PC-9 (cell line): ENCODE data around the gene MVB12B. TPM values are rescaled to one million over a fixed set of nuclear protein-coding genes. Genes with fewer than 3 reads are reported as not detected.

ENCODE experiments used
- BruUV-seq: library from RNA; stranded (reverse); fragments of 400-500 nt; replicated peaks from 2 replicates; lab custom pipeline; 2021; lab: Mats Ljungman, UMichigan
- CTCF ChIA-PET: fragments of 300-600 bp; sonication (Branson Sonifier 250); formaldehyde crosslinking; loops from one replicate; lab custom pipeline; 2022; ENCODE audit warnings: antibody characterized with exemption; lab: Charles Lee
- POLR2A ChIA-PET: fragments of 300-600 bp; sonication (Branson Sonifier 250); formaldehyde crosslinking; loops from one replicate; lab custom pipeline; 2022; ENCODE audit warnings: antibody characterized with exemption; ENCODE audit not compliant: unreplicated experiment; lab: Charles Lee
- DNase-seq, 2 experiments: peaks; one replicate each; pipeline versions ENCODE4 v3.0.0 to v3.0.0-alpha.2; 2015 to 2022; ENCODE audit warnings: mixed read lengths in 1 of 2
- H2AFZ ChIP-seq: fragments of 200-600 bp; sonication (generic); 2 replicates; pipeline ENCODE4 v1.8.1; 2017; ENCODE audit warnings: antibody characterized with exemption
- H3F3A ChIP-seq: fragments of 200-600 bp; sonication (generic); 2 replicates; pipeline ENCODE4 v1.8.1; 2017; ENCODE audit warnings: antibody characterized with exemption, mild to moderate bottlenecking, low read depth; ENCODE audit not compliant: insufficient read depth
- H3K27ac ChIP-seq: fragments of 200-600 bp; sonication (generic); 2 replicates; pipeline ENCODE4 v1.6.1; 2016; ENCODE audit warnings: mixed run types
- H3K27me3 ChIP-seq: fragments of 200-600 bp; sonication (generic); 2 replicates; pipeline ENCODE4 v1.6.1; 2016; ENCODE audit warnings: low read depth, mixed run types; ENCODE audit not compliant: insufficient read depth
- H3K36me3 ChIP-seq: fragments of 200-600 bp; sonication (generic); 2 replicates; pipeline ENCODE4 v1.6.1; 2016; ENCODE audit warnings: low read depth, mixed run types
- H3K4me1 ChIP-seq: fragments of 200-600 bp; sonication (generic); replicated peaks from 2 replicates; pipeline ENCODE4 v1.6.1; 2016; ENCODE audit warnings: mixed run types; ENCODE audit not compliant: insufficient read depth
- H3K4me2 ChIP-seq: fragments of 200-600 bp; sonication (generic); 2 replicates; pipeline ENCODE4 v1.6.1; 2017; ENCODE audit warnings: mixed run types
- H3K4me3 ChIP-seq: fragments of 200-600 bp; sonication (generic); 2 replicates; pipeline ENCODE4 v1.6.1; 2016; ENCODE audit warnings: mixed run types
- H3K79me2 ChIP-seq: fragments of 200-600 bp; sonication (generic); 2 replicates; pipeline ENCODE4 v1.6.1; 2017; ENCODE audit warnings: low read depth, mixed run types
- H3K9me2 ChIP-seq: fragments of 200-600 bp; sonication (generic); 2 replicates; pipeline ENCODE4 v1.8.1; 2017; ENCODE audit warnings: mild to moderate bottlenecking; ENCODE audit not compliant: insufficient read depth
- H3K9me3 ChIP-seq: fragments of 200-600 bp; sonication (generic); 2 replicates; pipeline ENCODE4 v1.8.1; 2016; ENCODE audit warnings: low read depth; ENCODE audit not compliant: insufficient read depth
- H4K20me1 ChIP-seq: fragments of 200-600 bp; sonication (generic); 2 replicates; pipeline ENCODE4 v1.8.1; 2017; ENCODE audit not compliant: insufficient read depth
- EZH2 ChIP-seq: fragments of 200-600 bp; sonication (generic); IDR thresholded peaks from 2 replicates; pipeline ENCODE4 v1.8.0; 2017; ENCODE audit warnings: antibody characterized with exemption, low read depth
- intact Hi-C: fragments of 100-400 bp; cut with micrococcal nuclease; formaldehyde crosslinking; loops from one replicate; pipeline ENCODE4 v1.10.0; 2022; ENCODE audit not compliant: unreplicated experiment
- total RNA-seq: library from RNA; stranded (reverse); gene quantifications from 2 replicates; pipeline ENCODE4 v1.2.3, GENCODE V29; 2021
- TF ChIP-seq, protein P1 (sequence below): fragments of 200-600 bp; sonication (generic); conservative IDR thresholded peaks from 2 replicates; pipeline ENCODE4 v1.6.1; 2017; ENCODE audit warnings: mixed run types, antibody characterized with exemption, mild to moderate bottlenecking, moderate library complexity

MVB12B gene
- total RNA-seq, 1 experiment from 2014 or later = 8.8 TPM

DNA sequence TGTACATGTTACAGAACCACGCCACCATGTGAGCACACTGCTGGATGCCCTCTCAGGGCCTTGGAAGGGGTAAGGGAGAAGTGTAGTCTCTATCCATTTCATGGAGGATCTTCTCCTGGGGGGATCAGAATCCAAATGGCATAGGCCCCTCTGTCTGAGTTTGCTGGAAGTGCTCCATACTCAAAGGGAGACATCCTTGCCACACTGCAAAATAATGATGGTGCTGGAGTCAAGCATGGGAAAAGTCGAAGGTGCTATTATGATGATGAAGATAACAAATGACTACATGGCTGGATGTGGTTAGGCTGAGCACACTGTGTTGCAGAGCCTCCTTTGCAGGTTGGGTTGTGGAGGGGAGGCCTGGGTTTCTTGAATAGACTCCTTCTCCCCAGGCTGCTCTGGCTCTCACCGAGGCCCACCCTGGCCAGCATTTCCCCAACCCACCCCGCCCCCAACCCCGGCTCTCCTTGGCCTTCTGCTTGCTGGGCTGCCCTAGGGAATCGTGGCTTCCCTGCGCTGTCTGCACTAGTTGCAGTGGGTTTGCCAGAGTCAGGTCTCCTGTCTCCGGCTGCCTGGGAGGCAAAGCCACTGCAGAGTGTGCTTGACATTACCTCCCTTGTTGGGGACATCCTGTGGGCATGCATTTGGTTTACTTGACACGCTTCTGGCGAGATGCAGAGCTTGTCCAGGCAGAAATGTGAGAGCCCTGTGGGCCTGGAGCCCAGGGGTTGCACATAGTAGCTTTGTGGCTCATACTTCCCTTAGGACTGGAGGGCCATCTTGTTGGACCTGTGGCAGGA, 3.0 kb downstream of the MVB12B start:
- TF ChIP-seq, protein P1, sequence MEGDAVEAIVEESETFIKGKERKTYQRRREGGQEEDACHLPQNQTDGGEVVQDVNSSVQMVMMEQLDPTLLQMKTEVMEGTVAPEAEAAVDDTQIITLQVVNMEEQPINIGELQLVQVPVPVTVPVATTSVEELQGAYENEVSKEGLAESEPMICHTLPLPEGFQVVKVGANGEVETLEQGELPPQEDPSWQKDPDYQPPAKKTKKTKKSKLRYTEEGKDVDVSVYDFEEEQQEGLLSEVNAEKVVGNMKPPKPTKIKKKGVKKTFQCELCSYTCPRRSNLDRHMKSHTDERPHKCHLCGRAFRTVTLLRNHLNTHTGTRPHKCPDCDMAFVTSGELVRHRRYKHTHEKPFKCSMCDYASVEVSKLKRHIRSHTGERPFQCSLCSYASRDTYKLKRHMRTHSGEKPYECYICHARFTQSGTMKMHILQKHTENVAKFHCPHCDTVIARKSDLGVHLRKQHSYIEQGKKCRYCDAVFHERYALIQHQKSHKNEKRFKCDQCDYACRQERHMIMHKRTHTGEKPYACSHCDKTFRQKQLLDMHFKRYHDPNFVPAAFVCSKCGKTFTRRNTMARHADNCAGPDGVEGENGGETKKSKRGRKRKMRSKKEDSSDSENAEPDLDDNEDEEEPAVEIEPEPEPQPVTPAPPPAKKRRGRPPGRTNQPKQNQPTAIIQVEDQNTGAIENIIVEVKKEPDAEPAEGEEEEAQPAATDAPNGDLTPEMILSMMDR = no peak
- TF ChIP-seq EZH2 = no peak
- H3K36me3 ChIP-seq = no peaks in the 10 kb centered on the region
- H3K27ac ChIP-seq = no peak overlapping the region
- peaks cover 6% of the 10 kb centered on the region for H3K4me1 ChIP-seq
- H3K4me3 ChIP-seq = no peak overlapping the region
- peaks cover 4% of the 10 kb centered on the region; the same call in 1 of the 2 replicates for H3F3A ChIP-seq
- no TSS peak for BruUV-seq
- ChIA-PET POLR2A (interaction anchor here (0.7 kb wide), 1 partner anchor 165 kb away, joined by 5 read pairs; no protein-coding TSS in a partner anchor), CTCF (no interaction called here)
- no peaks in the 10 kb centered on the region for H3K27me3 ChIP-seq
- no peak overlapping the region for H2AFZ ChIP-seq
- no peaks in the 10 kb centered on the region for H3K9me2 ChIP-seq
- DNase-seq = no peak
- H4K20me1 ChIP-seq = no peaks in the 10 kb centered on the region
- H3K9me3 ChIP-seq = no peaks in the 10 kb centered on the region
- intact Hi-C loops = no loop called here
- H3K79me2 ChIP-seq = no peaks in the 10 kb centered on the region
- no peak overlapping the region for H3K4me2 ChIP-seq

DNA sequence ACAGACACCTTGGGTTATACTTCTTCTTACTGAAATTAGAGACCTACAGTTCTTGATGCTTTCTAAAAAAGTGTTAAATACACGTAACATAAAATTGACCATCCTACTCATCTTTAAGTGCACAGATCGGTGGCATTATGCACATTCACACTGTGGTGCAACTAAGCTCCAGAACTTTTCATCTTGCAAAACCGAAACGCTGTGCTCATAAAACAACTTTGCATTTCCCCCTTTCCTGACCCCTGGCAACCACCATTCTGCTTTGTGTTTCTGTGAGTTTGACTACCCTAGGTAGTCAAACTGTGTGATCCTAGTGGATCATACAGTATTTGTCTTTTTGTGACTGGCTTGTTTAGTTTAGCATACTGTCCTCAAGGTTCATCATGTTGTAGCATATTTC, 3.9 kb downstream of the MVB12B start:
- Histone ChIP-seq H3K9me2 (no peaks in the 10 kb centered on the region), H2AFZ (no peak overlapping the region), H4K20me1 (no peaks in the 10 kb centered on the region), H3K27ac (no peak overlapping the region), H3K79me2 (no peaks in the 10 kb centered on the region), H3K4me2 (no peak overlapping the region), H3K27me3 (no peaks in the 10 kb centered on the region), H3K4me1 (peaks cover 14% of the 10 kb centered on the region), H3K36me3 (no peaks in the 10 kb centered on the region), H3K4me3 (no peak overlapping the region), H3K9me3 (no peaks in the 10 kb centered on the region), H3F3A (peaks cover 5% of the 10 kb centered on the region; the same call in 1 of the 2 replicates)
- intact Hi-C loops = no loop called here
- no TSS peak for BruUV-seq
- no peak for DNase-seq
- CTCF ChIA-PET = no interaction called here
- TF ChIP-seq, protein P1 = no peak
- no peak for TF ChIP-seq EZH2
- POLR2A ChIA-PET = no interaction called here

DNA sequence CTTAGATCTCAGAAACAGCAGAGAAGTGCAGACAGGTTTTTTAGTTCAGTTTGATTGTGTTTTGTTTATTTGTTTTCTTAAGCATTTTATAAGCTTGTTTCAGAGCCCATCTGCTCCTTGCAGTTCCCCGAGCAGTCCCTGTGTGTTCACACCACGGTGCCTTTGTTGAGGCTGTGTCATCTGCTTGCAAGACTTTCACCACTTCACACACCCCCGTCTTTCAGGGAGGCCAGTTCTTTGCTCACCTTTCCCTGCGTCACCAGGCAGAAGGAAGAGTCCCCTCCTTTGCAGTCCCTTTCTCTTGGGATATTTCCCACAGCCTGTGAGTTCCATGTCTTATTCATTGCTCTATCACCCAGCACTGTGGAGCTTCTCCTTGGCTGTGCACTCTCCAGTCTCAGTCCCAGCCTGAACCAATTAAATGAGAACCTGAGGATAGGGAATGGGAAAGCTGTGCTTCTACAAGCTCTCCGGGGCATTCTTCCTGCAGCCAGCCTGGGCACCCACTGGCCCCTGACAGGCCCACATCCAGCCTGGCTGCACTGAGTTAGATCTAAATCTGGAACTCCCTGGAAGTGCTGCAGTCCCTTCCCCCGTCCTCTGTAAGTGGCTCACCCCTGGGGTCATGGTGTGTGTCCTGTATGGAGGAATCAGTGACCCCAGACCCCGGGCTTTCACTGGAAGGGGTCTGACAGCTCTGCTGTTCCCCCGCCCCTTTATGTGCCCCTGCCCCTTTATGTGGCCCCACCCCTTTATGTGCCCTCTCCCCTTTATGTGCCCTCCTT, 5.5 kb downstream of the MVB12B start:
- H3K4me1 ChIP-seq = peaks cover 14% of the 10 kb centered on the region
- peaks cover 5% of the 10 kb centered on the region; the same call in 1 of the 2 replicates for H3F3A ChIP-seq
- no peaks in the 10 kb centered on the region for H3K36me3 ChIP-seq
- ChIA-PET POLR2A (no interaction called here), CTCF (no interaction called here)
- no peaks in the 10 kb centered on the region for H3K9me2 ChIP-seq
- H3K27me3 ChIP-seq = no peaks in the 10 kb centered on the region
- no peak overlapping the region for H3K27ac ChIP-seq
- H3K79me2 ChIP-seq = no peaks in the 10 kb centered on the region
- BruUV-seq = no TSS peak
- no peaks in the 10 kb centered on the region for H3K9me3 ChIP-seq
- no peak for DNase-seq
- no peak overlapping the region for H3K4me2 ChIP-seq
- no peak overlapping the region for H3K4me3 ChIP-seq
- TF ChIP-seq, protein P1 = no peak
- TF ChIP-seq EZH2 = no peak
- H2AFZ ChIP-seq = no peak overlapping the region
- intact Hi-C loops = no loop called here
- H4K20me1 ChIP-seq = no peaks in the 10 kb centered on the region
